D341Med (cell line): ENCODE measurements around the gene ZNF148.

Experiments used
- DNase-seq: peaks from one replicate; pipeline ENCODE4 v3.0.0; 2012; ENCODE audit warnings: low spot score

ZNF148 gene

DNA sequence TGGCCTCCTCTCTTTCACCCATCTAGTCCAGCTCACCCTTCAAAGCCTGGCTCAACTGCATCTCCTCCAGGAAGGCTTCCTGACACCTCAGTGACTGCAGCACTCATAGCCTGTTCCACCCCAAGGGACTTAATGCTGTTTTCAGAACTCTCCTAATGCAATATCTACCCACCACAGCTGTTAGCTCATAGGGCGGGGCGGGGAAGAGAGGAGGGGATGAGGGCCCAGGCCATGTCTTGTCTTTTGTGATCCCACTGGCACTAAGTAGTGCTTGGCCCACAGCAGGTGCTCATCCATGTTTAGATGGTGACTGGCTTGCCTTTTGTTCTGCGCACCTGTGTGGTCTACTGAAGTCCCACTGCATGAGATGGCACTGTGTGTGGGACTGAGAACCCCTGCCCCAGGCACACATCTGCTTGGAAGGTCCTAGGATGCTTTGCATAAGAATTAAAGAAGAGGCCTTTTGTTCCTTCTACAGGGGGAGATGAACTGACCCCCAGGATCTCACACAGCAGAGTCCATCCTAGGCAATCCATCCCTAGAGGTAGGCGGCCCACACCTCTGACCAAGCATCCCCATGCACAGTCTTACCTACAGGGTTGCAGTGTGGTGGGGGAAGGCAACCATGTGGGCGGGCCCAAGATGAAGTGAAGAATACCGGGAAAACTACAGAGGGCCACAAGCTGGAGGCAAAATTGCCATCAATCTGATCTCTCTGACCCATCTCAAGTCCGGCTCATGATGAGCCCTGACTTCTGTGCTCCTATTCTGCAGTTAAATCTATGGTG is 185.6 kb downstream of the ZNF148 start:
- no peak for DNase-seq

DNA sequence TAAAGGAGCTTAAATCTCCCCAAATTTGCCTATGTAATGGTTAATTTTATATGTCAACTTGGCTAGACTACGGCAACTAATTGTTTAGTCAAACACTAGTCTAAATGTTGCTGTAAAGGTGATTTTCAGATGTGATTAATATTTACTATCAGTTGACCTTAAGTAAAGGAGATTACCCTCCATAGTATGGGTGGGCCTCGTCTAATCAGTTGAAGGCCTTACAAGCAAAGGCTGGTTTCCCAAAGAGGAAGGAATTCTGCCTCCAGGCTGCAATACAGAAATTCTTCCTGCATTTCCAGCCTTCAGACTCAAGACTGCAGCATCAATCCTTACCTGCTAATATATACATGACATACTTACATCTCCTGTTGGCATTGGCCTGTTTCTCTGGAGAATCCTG is 186.2 kb downstream of the ZNF148 start:
- no peak for DNase-seq

DNA sequence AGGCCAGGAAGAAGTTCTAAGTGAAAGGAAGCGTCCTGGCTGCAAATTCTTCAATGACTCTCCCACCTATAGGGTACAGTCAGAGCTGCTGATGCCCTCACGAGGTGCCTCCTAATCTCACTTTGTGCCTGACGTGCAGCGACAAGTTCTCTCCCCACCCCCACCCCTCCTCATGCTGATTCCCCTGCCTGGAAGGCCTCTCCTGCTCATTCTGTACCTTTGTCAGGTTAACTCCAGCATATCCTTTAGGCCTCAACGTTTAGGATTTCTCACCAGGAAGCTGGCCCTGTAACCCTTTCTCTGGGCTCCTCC is 187.6 kb downstream of the ZNF148 start:
- no peak for DNase-seq

DNA sequence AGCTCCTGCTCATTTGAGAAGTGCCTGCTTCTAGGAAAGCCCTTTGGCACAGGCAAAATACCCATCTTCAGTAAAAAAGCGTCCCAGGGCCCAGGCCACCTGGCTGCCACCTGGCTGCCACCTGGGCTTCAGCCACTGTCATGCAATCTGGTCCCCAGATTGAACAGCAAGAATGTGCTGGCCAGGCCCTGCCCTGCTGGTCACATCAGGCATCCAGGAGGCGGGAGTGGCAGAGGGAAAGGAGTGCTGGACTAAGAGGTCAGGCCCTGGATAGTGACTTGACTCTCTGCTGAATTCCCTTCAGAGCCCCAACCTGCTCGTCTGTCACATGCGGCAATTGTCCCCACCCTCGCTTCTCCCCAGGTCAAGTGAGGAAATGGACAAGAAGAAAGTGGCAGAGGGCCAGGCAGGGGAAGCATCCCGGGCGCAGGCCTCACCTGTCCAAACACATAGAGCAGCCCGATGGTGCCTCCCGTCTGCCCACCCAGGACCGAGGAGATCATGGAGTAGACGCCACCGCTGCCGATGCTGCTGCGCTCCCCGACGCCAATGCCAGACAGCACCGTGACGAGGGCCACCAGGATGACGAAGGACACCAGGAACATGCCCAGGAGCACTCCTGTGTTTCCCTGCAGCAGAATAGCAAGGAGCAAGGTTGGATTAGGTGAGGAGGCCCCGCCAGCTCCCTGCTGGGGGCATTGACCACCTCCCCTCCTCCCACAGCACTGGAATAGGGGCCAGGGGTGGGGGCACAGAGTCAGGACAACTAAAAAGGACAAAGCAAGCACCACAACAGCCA is 188.1 kb downstream of the ZNF148 start:
- DNase-seq, result no peak

DNA sequence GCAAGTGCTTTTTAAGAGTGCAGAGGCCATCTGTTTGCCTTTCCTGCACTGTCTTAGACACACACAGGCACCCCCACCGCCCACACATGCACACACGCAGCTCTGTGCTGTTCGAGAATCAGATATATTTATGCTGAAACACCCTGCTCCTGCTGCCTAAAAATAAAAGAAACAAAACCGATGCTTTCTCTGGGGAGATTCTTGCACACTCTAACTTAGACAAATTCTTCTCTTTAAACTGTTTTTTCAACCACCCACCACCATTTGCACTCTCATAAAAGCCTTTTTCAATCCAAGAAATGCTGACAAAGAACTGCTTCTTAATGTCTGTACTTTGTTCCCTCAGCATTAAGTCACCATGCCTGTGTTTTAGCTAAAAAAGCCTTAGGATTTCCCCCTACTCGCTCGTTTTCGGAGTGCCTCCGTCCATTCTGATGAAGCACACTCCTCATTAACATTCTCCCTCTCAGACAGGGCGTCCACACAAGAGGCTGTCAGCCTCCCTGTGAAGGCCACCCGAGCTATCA is 188.8 kb downstream of the ZNF148 start:
- no peak for DNase-seq

DNA sequence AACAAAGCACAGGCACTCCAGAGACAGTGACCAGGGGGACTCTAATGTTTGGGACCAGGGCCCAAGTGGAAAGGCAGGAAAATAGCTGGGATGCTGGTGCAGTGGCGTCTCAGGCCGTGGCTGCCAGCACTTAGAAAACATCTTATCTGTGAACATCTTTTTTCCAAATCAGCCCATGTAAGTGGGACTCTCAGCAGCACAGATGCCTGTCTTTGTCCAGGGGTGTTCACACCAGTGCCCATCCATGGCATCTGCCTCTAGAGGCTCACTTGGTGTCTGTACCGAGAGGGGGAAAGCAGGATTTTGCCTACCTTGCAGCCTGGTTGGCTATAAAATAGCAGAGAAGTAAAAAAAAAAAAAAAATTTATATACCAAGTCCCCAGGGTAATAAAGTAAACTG is 189.3 kb downstream of the ZNF148 start:
- DNase-seq, result no peak

DNA sequence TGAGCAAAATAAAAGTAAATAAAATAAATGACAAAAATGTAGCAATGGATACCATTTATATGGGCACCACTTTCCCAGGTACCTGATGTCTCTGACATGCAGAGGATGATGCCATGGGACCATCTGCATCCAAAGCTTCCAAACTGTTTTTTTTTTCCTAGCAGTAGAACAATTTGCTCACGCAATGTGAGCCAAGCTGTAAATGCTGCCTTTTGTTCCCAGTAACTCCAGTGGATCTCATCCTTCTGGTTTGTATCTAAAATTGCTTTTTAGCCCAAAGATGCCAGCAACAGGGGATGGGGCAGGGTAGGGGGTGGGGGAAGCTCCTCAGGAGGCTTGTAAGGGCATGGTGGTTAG is 195.3 kb downstream of the ZNF148 start:
- DNase-seq, result no peak

DNA sequence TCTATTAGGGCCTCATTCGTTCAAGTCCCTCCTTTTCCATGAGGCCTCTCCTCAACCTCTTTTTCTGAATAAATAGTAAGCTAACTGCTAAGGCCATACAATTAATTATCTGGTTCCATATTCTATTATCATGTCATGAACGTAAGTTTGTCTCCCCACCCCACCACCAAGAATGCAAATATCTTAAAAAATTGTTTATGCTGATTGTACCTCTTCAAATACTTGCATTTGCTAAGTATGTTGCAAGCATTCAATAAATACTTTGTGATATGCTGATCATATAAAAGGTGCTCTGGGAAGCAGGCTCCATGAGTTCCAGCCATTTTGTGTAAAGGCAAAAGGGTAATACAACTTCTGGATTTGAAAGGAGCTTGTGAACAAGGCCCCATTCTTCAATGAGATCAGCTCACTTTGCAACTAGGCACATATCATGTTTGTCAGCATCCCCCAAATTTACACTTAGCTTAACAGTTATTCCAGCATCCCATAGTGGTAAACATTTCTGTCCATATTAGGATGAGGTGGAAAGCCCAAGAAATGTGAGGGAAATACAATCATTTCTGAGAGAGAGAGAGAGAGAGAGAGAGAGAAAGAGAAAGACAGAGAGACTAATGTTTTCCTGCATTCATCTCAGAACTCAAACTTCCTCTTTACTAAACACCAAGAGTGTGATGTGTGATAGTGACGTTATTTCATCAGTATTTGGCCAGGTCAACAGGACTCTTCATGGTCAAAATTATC is 195.8 kb downstream of the ZNF148 start:
- DNase-seq, result no peak

DNA sequence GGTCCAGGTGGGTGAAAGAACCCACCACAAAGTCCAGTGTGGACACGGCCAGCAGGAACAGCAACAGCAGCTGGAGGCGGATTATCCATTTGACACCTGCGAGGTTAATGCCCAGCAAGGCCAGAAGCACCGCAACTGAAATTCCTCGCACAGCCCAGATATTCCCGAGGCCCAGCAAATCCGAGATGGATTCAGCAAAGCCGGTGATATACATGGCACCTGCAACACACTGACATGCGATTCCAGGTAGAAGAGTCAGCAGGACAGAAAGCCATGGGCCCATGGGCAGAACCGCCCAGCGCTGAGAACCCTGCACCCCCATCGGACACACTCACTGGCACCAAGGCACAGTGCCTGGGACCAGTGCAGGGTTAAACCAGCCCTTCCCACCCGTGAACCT is 197.4 kb downstream of the ZNF148 start:
- no peak for DNase-seq
